HUDEP-2 (cell line): ENCODE data around the gene TRAF2.

Experiments used
- DNase-seq, 76 experiments: peaks; one replicate each; lab custom pipeline; 2025; ENCODE audit not compliant: unreplicated experiment in 76 of 76; lab: John Stamatoyannopoulos, UW

TRAF2 gene

GRCh38 chr9:136946228-136947027 lies 60.1 kb downstream of the TRAF2 start:
- DNase-seq: no peak

- no peak for DNase-seq
Measured at GRCh38 chr9:136947028-136947891, 60.9 kb downstream of the TRAF2 start.

DNA sequence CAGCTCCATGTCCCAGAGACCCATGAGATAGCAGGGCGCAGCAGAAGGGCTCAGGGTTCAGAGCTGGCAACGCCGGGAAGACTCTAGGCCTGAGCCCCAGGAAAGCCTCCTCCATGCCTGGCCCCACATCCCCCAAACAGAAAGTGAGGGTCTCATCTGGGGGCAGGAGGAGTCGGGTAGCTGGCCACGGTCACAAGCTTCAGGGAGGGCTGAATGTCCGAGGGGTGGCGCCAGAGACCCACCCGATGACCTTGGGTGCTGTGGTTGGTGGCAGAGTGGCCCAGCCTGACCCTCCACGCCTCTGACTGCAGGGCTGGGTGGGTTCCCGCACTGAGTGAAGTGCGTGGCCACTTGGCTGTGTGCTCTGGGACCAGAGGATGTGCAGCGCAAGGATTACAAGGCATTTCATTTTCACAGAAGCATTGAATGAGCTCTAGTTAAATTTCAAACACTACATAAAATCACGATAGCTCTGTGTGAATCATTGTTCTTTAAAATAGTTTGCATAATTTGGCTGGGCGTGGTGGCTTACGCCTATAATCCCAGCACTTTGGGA lies 61.7 kb downstream of the TRAF2 start:
- DNase-seq: peak in 44 of 76 experiments; percentile 5 to 52 (median 28)

DNA sequence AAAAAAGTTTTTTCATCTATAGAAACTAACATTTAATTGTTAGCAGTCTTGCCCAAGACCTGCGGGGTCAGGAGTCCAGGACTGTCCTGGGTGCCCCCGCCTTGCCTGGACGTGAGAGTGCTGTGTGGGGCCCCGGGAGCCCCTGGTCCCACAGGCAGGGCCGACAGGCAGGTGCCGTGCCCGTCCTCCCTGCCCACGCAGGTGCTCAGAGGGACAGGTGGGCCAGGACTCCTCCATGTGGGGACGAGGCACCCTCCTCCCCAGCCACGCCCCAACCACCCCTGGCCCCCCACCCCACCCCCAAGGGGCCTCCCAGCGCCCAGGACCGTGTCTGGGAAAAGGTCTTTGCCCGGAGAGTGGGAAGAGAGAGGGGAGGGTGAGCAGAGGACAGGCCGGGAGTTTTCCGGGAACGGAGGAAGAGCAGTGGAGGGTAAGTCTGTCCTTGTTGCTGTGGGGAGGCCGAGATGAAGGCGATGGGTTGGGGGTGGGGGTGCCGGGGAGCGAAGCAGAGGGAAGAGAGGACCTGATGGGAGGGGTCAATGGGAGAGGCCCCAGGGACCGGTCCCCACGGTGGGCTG lies 63.0 kb downstream of the TRAF2 start:
- DNase-seq: no peak

DNA sequence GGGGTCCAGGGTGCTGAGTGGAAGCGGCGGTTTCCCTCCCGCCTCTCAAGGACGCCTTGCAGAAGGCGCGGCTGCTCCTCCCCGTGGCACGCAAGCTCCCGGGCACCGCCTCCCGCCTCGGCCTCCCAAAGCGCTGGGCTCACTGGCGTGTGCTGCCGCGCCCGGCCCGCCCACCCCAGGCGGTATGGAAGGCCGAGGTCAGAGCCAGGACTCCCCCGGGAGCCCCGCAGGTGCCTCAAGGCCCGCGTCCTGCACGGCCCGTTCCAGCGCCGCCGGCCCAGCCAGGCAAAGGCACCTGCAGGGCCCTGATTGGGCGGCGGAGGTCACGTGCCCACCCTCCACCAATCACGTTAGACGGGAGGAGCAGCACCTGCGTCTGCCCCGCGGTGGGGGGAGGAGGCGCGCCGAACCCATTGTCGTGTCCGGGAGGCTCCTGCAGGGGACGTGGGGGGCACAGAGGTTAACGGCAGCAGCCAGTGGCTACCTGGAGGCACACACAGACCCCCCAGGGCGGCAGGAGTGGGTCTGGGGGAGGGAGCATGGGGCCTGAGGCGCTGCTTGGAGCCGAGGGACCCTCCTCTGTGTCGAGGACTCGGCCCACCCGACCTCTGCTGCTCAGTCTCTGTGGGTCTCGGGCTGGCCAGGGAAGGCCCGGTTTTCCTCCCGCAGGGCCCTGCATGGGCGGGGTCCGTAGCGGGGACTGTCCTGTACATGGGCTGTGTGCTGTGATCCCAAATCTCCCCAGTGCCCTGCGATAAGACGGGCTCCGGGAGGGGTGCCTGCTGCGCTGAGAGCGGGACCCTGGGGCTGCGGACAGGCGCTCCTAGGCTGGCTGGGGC lies 63.7 kb downstream of the TRAF2 start:
- peak in 74 of 76 experiments; percentile 39 to 96 (median 88) for DNase-seq

DNA sequence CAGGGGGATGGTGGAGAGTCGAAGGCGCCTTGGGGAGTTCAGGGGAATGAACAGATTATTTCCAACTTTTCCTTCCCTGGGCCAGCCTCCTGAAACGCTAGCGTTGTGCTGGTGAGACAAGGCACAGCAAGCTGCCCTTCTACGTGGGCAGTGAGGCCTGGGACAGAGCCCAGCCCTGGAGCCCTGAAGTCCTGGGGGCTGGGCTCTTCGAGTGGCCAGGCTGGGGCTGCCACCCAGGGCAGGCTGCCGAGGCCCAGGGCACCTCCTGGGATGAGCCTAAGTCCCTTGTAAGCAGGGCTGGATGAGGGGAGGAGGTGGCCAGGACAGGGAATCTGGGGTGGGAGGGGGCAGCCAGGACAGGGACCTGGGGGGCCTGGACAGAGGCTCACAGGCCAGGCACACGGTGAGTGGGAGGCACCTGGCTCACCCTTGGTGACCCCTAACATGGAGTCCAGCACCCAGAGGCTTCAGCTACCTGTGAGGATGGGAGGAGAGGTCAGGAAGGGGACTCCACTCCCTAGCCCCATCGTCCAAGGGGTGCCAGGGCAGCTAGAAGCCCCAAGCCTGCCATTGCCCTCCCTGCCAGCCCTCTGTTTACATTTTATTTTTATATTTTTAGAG lies 64.5 kb downstream of the TRAF2 start:
- no peak for DNase-seq

- no peak for DNase-seq
Measured at GRCh38 chr9:136951541-136952320, 65.4 kb downstream of the TRAF2 start, which contains the start of gene LCN12. LCN12 (plus strand) TSS chr9:136952273; CDS start chr9:136952328, 55 bp downstream.

- DNase-seq: no peak
Measured at GRCh38 chr9:136952321-136952850, 66.1 kb downstream of the TRAF2 start.

GRCh38 chr9:136952876-136953770 lies 66.8 kb downstream of the TRAF2 start:
- DNase-seq: no peak

DNA sequence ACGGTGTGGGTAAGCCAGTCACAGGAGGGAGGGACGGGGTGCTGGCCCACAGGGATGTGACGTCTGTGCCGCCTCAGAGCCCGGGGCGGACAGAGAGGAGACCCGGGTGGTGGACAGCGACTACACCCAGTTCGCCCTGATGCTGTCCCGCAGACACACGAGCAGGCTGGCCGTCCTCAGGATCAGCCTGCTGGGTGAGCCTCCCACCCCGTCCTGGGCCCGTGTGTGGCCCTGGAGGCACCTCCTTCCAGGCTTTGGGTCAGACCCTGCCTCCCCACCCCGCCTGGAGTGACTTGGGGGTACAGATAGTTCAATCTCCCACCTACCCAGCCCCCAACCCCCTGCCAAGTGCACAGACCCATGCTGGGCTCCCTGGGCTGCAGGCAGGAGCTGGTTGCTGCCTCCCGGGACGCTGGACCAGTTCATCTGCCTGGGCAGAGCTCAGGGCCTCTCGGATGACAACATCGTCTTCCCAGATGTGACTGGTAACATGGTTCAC lies 67.5 kb downstream of the TRAF2 start:
- DNase-seq: no peak

- no peak for DNase-seq
Measured at GRCh38 chr9:136954270-136955083, 68.2 kb downstream of the TRAF2 start.

DNA sequence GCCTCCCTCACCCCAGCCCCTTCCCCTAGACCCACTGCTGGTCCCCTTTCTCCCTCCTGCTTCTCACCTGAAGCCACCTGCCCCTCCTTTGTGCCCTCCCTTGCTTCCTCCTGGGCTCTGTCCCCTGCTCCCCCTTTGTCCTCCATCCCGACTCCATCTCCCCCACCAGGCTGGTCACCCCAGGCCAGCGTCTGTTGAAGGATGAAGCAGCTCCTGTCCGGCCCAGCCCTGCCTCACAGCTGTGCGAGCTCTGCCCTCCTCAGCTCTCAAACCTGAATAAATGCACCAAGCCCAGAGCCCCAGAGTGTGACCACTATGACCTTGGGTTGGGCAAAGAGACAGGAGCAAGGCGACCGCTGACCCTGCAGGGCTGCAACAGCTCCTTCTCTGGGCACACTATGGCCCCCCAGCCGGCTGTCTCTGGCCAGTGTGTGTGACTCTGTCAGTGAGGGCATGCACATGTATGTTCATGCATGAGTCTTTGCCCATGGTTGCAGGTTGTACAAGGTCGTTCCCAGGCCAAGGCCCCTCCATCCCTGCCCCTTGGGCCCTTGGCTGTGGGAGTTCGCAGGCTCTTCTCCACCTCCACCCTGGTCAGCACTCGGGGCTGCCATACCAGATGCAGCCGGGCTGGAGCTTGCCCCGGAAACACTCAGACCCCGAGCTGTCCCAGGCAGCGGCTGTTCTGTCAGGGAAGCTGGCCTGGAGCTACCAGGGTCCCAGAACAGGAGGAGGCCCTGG lies 69.1 kb downstream of the TRAF2 start:
- DNase-seq: no peak

GRCh38 chr9:136955943-136956335 lies 69.6 kb downstream of the TRAF2 start:
- no peak for DNase-seq

GRCh38 chr9:136956604-136957003 lies 70.3 kb downstream of the TRAF2 start:
- no peak for DNase-seq

DNA sequence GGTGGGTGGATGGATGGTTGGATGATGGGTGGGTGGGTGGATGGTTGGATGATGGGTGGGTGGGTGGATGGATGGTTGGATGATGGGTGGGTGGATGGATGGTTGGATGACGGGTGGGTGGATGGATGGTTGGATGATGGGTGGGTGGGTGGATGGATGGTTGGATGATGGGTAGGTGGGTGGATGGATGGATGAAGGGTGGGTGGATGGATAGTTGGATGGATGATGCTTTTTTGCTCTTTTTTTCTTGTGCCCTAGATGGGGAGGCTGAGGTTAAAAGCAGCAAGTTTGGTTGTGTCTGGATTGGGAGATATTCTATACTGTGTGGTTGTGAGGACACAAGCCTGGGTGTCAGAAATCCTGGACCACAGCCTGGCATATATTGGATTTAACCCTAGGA lies 71.1 kb downstream of the TRAF2 start:
- no peak for DNase-seq

- no peak for DNase-seq
Measured at GRCh38 chr9:136957901-136958300, 71.6 kb downstream of the TRAF2 start.
